Effector CD4-positive, alpha-beta T cell (primary cell): Measurements from ENCODE around the gene TMEM95.
A peak's percentile ranks its signal among the peaks of the same experiment; 100 is the strongest.

Source experiments
- DNase-seq: peaks from one replicate; pipeline ENCODE4 v3.0.0-alpha.2; 2020

Gene TMEM95

DNA sequence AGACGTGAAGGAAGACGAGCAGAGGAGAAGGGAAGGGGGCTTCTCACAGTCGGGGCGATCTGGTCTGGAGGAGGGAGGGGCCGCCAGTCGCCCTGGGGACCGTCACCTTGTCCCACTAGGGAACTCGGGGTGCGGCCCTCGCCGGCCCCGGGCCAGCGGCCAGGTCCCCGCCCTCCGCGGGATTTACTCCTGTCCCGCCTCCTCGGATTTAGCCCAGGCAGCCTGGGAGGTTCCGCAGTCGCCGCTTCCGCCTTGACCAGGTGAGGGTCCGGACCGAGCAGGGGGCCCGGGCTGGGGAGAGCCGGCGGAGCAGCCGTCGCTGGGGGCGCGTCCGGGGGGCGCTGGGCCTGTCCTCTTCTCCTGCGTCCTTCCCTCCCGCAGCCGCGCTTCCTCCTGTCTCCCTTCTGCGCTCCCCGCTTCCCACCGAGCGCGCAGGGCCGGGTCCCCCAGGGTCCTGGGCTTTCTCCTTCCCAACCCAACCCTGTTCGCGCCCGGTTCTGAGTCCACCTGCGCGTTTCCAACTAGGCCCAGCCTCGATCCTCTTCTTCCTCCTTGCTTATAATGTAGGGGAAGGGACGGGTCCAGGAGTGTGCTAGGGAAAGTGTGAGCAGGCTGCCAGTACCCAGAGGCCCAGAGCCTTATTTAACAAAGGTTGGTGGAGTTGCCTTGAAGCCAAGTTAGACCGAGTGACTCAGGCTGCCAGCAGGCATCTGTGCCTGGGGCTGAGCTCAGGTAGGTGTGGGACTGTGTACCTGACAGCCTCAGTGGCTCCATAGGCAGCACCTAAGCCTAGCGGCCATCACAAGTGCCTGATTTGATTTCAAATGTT, 26.1 kb downstream of the TMEM95 start, which contains the start of gene TNK1:
TSS of gene TNK1 (plus strand) at position 235 of the 829 bp plus-strand sequence. CDS start 1,838 bp downstream, outside the sequence.
- no peak for DNase-seq

DNA sequence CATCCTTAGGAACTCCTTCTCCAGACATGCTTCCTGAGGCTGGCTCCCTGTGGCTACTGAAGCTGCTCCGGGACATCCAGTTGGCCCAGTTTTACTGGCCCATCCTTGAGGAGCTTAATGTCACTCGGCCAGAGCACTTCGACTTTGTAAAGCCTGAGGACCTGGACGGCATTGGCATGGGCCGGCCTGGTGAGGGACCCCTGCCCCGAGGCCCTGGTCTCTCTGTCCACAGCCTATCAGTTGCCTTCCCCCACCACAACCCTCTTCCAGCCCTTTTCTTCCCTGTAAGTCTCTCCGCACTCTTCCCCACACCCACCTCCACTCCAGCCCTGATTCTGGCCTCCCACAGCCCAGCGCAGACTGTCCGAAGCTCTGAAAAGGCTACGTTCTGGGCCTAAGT, 27.9 kb downstream of the TMEM95 start:
- no peak for DNase-seq

DNA sequence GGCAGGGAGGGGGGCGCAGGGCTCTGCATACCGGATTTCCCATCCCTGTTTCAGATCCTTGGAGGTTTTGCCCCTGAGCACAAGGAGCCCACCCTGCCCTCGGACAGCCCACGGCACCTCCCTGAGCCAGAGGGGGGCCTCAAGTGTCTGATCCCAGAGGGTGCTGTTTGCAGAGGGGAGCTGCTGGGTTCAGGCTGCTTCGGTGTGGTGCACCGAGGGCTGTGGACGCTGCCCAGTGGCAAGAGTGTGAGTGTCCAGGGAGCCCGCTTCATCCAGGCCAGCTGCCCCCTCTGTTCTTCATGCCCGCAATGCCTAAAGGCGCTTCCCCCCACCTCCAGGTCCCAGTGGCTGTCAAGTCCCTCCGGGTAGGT, 28.4 kb downstream of the TMEM95 start:
- no peak for DNase-seq

DNA sequence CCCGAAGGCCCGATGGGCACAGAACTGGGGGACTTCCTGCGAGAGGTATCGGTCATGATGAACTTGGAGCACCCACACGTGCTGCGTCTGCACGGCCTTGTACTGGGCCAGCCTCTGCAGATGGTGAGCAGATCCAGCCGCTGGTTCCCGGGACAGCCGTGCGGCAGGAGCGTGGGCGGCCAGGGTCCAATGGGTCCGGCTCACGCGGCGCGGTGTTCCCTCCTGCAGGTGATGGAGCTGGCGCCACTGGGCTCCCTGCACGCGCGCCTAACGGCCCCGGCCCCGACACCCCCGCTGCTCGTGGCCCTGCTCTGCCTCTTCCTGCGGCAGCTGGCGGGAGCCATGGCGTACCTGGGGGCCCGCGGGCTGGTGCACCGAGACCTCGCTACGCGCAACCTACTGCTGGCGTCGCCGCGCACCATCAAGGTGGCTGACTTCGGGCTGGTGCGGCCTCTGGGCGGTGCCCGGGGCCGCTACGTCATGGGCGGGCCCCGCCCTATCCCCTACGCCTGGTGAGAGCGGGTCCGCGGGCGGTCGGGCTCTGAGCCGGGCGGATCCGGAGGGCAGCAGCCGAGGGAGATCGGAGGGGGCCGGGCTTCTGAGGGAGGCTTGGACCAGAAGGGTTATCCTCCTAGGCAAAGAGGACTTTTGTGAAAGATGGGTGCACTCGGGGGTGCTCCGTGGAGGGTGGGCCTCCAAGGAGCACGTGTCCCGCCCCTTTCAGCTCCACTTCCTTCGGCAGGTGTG, 29.0 kb downstream of the TMEM95 start:
- DNase-seq = peak; percentile 75

DNA sequence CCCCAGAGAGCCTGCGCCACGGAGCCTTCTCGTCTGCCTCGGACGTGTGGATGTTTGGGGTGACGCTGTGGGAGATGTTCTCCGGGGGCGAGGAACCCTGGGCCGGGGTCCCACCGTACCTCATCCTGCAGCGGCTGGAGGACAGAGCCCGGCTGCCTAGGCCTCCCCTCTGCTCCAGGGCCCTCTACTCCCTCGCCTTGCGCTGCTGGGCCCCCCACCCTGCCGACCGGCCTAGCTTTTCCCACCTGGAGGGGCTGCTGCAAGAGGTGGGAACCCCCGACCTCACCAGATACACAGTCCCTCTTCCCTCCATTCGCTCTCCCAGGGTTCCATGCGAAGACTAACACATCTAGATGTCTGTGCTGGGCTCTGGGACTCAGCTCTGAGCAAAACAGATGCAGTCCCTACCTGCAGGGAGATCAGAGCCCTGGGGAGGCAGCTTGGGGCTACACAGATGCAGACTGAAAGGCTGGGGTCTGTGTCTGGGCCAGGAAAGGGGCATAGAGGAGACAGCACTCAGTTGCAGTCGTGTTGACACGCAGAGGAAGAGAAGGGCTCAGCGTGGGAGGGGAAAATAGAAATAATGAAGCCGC, 29.6 kb downstream of the TMEM95 start:
- DNase-seq = no peak

DNA sequence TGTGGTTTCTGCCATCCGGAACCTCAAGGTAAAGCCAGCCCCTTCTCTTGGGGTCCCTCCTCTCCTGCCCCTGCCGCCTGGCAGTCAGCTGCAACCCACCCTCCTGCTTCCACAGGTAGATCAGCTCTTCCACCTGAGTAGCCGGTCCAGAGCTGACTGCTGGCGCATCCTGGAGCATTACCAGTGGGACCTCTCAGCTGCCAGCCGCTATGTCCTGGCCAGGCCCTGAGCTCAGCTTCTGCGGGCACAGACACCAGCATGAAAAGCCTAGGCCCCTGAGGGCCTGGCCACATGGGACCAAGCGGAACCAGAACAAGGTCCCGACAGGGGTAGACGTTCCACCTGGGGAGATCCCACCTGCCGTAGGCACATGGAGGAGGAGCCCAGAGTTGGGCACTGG, 33.9 kb downstream of the TMEM95 start:
- no peak for DNase-seq

DNA sequence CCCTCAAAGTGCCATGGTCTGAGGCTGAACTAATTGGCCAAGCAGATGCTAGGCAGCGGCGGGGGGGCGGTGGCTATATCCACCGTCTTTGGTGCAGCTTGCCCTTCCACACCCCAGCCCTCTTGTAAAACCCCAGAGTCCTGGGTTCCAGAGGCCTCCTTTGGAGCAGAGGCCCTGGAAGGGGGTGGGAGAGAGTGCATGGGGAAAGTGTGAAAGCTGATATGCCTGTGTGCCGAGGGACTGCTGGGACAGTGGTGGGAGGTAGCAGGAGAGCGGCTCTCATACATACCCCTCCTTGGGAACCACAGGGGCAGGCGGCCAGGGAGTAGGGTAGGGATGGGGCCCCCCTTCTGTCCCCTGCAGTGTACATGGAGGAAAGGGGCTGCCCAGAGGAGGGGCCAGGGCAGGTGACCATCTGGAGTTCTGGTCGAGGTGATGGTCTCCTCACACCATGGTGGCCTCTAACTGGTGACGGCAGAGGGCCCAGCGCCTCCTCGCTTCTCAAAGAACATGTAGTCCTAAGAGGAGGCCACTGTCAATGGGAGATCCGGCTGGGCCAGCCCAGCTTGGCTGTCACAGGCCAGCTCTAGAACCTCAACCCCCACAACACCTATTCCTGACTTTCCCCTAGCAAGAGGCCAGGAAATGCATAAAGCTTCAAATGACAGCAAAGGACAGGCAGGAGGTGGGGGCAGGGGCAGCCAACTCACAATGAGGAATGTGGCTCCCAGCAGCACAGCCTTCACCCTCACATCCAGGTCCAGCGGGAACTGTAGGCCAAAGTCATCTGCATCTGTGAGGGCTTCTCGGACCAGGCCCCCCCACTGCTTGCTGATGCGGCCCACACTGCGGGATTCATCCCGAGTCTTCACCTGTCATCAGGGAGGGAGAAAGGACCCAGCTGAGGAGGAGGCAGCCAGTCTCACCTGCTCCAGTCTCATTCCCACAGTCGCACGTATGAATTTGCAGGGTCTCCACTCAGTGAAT, 35.3 kb downstream of the TMEM95 start:
- DNase-seq = no peak

DNA sequence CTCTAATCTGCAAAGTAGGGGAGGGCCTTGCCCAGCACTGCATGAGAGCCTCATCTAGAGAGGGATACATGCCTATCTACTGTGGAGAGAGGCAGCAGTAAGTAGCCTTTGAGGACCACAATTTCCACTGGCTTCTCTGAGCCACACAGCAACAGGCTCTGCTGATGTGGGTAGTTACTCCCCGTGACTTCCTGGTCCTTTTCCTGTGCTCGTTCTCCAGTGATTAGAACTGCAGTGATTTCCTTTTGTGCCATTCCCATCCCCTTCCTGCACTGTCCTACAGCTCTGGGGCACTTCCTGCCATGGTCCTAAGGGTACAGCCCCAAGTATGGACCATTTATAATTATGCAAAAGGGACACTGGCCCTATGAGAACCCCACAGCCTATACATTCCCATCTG, 36.4 kb downstream of the TMEM95 start:
- DNase-seq = no peak

DNA sequence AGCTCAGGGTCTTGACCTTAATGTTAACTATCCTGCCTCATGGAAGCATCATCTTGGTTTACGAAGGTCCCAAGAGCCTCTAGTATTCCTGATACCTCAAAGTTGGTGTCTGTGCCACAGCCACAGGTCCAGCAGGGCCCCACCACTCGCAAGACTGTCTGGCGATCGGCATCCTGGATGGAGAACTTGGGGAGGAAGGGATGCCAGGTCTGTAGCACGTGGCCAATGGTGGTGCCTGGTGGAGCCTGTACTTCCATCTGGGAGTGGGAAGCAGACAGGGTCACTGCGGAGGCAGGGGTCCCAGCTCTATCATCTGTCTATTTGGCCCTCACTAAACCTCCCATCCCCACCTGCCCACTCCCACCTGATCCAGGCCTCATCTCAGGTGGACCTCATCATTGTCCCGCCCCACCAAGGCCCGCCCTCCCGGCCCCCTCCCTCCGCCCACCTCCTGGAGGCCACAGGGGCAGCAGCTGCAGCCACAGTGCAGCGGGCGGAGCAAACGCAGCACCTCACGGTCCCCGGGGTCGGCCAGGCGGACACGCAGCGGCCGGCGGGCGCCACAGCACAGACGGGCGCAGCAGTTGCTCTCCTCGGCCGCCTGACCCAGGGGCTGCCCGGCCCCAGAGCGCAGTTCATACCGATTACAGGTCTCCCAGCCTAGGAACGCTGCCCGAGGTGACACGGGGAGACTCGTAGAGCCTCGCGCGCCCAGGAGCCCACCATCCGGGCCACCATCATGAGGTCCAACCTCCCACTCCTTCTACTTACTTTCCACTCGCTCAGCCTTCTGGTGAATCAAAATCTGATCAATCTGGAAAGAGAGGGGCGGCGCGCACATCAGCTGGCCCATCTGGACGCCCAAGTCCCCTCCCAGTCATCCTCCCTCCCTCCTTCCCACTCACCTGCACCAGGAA, 38.0 kb downstream of the TMEM95 start:
- DNase-seq = no peak

DNA sequence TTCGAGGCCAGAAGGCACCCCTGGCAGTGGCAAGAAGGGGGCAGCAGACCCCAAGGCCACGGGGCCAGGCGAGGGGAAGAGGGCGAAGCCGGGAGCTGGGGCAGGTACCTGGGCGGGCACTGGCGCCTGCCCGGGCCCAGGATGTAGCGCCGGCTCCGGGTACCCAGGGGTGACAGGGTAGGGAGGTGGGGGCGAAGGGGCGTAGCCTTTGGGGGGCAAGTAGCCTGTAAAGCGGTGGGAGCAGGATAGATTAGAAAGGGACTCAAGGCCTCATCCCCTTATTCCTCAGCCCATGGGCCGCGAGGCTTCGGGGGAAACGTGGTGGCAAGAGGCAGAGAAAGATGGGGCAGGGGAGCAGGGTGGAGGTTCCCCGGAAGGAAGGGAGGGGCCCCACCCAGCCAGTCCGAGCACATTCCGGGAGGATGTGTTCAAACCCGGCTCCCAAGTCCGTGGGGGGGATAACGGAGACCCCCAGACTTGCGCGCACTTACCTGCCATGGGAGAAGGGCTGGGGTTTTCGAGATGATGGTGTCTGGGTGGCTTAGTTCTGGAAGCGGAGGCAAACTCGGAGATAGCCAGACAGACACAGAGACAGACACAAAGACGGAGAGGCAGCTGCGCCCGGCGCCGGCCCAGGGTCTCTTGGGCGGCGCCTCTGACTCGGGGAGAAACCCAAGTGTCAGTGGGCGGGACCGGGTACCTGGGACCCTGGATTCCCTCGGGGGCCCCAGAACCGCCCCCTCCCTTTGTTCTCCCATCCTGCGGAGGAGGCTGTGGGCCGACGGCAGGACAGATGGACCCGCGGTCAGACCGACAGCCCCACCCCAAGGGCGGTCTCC, 38.9 kb downstream of the TMEM95 start:
- DNase-seq = peak; percentile 72

DNA sequence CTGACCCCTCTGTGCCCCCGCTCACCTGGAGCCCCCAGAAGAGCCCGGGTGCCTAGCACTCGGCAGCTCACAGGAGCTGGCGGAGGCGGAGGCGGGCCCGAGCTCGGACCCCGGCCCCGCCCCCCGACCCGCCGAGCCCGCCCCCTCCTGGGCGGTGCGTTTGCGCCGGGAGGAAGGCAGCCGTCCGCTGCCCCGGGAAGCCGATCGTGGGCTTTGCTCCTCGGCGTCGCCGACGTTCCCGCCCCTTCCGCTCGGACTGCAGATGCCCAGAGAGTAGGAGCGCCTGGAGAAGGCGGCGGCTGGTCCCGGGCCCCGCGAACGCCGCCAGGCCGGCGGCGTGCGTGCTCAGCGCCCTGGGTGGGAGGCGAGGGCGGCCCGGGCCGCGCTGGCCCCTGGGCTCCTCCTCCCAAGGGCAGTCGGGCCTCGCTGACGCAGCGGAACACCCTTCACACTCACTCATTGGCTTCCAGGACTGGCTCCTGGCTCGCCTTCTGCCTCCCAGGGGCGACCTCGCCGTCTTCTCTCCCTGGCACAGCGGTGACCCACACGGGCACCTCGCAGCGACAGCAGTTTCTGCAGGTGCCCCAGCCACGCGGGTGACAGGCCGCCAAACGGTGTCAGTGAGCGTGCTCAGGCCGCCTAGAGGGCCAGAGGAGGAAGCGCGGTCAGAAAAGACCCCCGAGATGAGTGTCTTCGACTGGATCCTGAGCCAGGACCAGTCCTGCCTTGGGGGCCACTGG, 39.7 kb downstream of the TMEM95 start, which contains the start of gene PLSCR3:
TSS of gene PLSCR3 (minus strand) at position 74 of the 740 bp plus-strand sequence. CDS start 415 bp downstream, outside the sequence.
- DNase-seq = peak; percentile 75

DNA sequence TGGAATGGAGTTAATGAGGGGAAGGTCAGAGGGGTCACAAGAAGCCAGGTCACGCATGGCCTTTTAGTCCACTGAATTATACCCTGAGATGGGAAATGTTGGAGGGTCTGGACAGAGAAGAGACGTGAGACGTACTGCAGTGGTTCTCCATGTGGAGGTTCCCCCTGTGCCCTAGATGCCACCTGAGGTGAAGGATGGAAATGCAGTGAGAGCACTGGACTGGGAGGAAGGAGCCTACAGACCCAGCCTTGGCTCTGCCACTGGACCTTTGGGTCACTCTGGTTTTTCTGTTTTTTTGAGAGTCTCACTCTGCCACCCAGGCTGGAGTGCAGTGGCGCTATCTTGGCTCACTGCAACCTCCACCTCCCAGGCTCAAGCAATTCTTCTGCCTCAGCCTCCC, 41.2 kb downstream of the TMEM95 start:
- no peak for DNase-seq

DNA sequence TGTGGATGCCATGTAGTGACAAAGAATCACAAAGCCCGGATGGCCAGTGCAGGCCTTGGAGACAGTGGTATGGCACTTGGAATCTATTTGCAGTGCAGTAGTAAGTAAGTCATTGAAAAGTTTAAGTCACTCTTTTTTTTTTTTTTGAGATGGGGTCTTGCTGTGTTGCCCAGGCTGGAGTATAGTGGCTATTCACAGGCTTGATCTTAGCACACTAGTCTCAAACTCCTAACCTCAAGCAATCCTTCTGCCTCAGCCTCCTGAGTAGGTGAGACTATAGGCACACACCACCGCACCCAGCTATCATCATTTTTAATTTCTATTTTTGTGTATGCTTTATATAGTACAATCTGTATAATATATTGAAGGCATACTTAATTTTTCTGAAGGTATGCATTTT, 43.7 kb downstream of the TMEM95 start:
- no peak for DNase-seq

DNA sequence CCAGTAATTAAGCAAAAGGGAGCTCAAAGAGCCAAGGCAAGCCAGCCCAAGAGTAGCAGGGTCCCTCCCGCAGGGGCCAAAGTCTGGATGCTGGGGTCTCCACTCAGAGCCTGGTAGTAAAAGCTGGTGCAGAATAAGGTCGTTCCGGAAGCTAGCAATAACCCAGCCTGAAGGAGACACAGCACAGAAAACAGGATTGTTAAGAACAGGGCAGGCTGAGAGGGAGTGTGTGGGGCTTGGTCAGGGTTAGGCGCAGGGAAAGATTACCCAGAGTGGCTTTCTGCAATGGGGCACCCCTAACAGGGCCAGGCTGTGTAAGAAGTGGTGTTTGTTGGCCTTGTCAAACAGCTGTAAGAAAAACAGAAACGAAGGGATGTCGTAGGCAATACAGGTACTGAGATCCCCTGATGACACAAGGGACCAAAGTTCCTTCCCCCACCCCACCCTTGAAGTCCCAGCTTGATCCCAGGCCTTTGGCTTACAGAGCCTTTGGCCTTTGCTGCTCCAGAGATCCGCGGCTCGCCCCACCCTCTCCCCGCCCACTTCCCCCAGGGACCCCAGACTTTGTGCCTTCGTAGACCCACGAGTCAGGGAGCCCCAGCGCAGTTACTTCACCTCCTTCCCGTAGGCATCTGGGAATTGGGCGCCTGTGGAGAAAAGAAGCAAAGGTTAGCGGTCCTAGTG, 48.2 kb downstream of the TMEM95 start:
- peak; percentile 19 for DNase-seq

DNA sequence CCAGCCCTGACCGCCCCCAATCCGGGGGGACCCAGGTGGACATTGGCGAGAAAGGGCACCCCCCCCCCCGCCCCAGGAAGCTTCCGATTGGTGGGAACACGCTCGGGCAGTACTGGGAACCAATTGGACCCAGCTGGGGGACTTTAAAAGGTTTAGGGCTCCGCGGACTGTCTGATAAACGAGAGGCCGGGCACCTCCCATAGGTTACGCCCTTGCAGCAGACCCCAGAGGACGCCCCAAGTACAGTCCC, 48.7 kb downstream of the TMEM95 start:
- no peak for DNase-seq

DNA sequence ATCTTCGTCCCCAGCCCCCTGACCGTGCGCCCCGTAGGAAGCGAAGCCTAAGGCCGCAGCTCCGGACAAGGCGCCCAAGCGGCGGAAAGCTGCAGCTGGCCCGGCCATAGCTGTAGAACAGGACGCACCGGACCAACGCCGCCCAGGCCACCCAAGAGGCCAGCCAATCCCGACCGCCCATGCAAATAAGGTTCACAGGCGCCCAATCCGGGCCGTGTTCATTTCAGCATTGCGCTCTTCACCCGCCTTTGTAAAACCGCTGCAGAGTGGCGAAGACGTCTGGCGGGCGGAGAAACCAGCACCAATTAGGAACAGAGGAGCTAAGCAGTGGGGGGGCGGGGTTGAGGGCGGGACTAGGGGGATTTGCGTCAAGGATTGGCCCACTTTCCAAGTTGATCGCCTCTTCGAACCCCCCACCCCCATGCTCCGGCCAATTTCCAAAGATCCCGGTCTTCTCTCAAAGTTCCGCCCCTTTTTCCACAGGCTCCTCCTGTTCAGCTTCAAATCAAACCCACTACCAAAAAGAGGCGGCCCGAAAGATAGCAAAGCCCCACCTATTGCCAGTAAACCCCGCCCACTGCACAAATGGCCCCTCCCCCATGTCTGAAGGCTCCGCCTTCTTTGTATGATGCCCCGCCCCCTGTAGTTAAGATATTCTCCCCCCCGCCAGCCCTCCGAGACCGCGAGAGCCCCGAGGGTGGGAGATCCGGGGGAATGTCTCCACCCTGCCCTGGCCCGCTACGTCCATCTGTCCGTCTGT, 49.2 kb downstream of the TMEM95 start, which contains the start of gene TMEM256:
TSS of gene TMEM256 (minus strand) at position 121 of the 760 bp plus-strand sequence. CDS start at position 108, 13 bp downstream.
- peak; percentile 93 for DNase-seq

DNA sequence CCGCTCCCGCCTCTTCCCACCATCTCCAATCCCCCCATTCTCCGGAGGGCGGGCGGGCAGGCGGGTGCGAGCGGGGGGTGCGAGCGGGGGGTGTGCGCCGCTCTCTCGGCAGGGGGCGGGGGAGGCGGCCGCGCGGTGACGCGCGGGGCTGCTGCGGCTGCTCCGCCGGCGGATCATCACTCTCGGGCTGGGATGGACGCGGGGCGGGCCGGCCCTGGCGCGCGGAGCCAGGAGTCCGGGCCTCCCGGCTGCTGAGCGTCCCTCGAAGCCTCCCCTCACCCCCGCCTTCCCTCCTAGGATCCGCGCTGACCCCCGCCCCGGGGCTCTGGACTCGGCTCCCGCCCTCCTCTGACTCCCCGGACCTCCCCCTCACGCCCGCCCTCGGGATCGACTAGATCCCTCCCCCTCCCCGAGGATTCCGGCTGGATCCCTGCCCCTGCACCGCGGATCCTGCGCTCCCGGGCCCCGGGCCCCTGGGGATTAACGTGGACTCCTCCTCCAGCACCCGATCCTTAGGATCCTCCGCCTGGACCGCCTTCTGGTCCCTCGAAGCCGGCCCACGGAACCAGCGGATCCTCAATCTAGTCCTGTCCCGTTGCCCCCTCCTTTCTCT, 49.9 kb downstream of the TMEM95 start:
- DNase-seq = peak; percentile 68
